ENCODE results near the gene CYP2E1.
"Not testable (repeated sequence)": the region's sequence is repeated elsewhere in the genome, so short reads cannot be mapped to it uniquely, and the experiment has no call there.

CYP2E1 gene

GRCh38 chr10:133526957-133527588, at the start of gene CYP2E1:
Gene CYP2E1 (plus strand): TSS chr10:133527363. CDS start chr10:133527396, 33 bp downstream.
- DNase-seq (ENCODE audit: low read depth in 3 of 3) = no peak

DNA sequence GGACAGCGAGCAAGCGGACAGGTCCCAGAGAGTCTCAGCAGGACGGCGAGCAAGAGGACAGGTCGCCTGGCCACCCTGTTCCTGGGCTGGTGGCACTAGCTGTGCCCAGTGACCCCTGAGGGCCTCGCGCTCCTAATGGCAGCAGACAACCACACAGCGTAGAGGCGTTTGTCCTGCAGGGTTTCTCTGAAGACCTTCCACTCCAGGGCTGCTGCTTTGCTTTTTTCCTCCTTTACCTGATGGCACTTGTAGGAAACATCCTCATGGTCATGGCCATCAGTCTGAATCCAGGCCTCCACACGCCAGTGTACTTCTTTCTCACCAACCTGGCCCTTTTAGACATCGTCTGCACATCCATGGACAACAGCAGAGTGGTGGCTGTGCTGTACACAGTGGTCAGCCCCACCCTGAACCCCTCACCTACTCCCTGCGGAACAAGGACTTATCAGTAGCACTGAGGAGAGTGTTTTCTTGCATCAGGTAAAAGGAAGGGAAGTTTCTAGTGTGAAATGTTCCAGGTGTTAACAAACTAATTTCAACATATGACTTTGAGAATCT, 46.0 kb upstream of the CYP2E1 start:
- no peak for DNase-seq (ENCODE audit: low read depth in 3 of 3)

- no peak for DNase-seq (ENCODE audit: low read depth in 3 of 3)
Measured at GRCh38 chr10:133481657-133482056, 45.5 kb upstream of the CYP2E1 start.

DNA sequence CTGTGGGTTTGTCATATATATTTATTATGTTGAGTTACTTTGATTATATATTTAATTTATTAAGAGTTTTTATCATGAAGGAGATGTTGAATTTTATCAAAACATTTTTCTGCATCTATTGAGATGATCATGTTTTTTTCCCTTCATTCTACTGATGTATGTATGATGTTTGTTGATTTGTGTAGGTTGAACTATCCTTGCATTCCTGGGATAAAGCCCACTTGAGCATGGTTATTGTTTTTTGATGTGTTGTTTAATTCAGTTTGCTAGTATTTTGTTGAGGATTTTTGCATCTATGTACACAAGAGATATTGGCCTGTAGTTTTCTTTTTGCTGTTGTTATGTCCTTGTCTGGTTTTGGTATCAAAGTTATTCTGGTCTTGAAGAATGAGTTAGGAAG, 42.3 kb upstream of the CYP2E1 start:
- no peak for DNase-seq (ENCODE audit: low read depth in 3 of 3)

DNA sequence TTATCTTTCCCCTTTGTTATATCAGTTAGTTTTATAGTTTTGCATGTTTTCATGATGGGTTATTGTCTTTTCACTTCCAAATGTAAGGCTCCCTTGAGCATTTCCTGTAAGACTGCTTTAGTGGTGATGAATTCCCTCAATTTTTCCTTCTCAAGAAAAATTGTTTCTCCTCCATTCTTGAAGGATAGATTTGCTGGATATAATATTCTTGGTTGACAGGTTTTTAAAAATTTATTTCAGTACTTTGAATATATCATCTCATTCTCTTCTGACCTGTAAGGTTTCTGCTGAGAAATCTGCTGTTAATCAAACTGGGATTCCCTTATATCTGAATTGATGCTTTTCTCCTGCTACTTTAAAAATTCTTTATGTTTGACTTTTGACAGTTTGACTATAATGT, 40.1 kb upstream of the CYP2E1 start:
- no peak for DNase-seq (ENCODE audit: low read depth in 3 of 3)

DNA sequence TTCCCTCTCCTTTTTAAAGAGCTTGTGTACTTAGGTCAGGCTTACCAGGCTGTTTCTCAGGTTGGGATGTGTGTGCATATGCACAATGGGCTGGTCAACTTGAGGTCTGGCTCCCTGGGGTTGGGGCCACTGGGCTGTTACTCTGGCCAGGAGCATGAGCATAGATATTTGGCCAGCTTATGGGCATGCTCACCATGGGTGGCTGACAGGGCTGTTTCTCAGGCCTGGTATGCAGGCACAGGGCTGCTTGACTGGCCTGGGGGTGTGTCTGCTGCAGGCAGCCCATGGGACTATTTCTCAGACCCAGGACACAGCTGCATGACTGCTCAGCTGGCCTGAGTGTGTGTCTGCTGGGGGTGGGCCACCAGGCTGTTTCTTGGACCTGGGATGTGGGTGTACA, 38.8 kb upstream of the CYP2E1 start:
- no peak for DNase-seq (ENCODE audit: low read depth in 3 of 3)

DNA sequence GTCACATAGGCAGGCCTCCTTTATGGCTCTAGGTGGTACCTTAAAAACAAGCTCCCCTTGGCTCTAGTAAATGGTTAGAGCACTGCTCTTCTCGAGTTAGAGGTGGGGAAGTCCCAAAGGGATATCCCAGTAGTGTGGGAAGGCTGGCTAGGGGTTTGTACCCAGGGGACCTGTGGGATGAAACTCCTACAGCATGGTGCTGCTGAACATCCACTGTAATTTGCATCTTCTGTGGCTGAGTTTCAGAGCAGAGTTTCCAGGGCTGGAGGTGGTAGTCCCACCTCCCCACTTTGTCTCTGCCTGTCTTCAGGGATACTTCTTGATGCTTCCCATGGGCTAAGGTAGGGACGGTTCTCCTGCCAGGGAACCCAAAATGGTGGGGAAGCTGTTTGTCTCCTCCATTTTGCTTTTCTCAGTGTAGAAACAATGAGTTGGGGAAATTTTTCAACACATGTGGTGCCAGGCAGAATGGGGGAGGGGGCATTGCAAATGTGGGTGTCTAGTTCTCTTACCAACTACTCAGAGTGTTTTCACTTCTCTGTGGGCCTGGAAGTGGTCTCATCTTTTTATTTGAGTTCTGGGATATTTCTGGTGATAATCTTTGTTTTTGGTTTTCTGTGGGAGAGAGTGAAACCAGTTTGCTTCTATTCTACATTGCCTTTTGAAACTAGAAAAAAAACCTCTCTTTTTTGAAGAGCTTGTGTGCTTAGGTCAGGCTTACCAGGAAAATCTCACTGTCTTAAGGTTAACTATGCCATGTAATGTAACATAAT, 37.2 kb upstream of the CYP2E1 start:
- DNase-seq (ENCODE audit: low read depth in 3 of 3) = no peak

DNA sequence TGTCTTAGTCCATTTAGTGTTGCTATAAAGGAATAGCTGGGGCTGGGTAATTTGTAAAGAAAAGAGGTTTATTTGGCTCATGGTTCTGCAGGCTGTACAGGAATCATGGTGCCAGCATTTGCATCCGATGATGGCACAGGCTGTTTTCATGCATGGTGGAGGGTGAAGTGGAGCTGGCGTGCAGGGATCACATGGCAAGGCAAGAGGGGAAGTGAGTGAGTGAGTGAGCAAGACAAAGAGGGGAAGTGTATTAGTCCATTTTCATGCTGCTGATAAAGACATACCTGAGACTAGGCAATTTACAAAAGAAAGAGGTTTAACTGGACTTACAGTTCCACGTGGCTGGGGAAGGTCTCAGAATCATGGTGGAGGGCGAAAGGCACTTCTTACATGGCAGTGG, 33.6 kb upstream of the CYP2E1 start:
- DNase-seq (ENCODE audit: low read depth in 3 of 3) = not testable (repeated sequence)

GRCh38 chr10:133497363-133497762, 29.8 kb upstream of the CYP2E1 start:
- DNase-seq (ENCODE audit: low read depth in 3 of 3) = not testable (repeated sequence)

GRCh38 chr10:133499176-133499575, 28.0 kb upstream of the CYP2E1 start:
- not testable (repeated sequence) for DNase-seq (ENCODE audit: low read depth in 3 of 3)

DNA sequence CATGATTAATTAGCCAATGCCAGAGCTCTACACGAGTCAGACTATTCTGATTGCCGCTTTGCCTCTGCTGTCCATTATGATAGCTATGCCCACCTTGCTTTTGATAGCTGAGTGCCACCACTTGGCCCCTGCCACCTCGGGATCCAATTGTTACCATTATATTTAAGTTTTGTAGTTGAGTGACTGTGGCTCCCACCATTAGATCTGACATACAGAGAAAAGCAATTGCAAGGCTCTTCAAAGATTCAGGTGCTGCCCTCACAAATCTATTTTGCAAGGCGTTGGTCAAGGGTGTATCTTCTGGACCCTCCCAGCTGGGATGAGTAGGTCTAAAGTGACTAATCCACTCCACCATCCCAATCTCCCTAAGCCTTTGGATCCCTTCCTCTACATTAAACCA, 26.3 kb upstream of the CYP2E1 start:
- not testable (repeated sequence) for DNase-seq (ENCODE audit: low read depth in 3 of 3)

DNA sequence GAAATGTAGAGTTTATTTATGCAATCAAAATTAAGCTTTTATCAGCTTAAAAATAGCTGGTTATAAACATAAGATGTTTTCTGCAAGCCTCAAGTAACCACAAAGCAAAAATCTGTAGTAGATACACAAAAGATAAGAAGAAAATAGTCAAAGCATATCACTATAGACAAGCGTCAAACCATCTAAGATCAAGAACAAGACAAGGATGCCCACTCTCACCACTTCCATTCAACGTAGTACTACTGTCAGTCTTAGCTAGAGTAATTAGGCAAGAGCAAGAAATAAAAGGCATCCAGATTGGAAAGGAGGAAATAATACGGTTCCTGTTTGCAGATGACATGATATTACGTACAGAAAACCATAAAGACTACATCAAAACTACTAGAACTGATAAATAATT, 17.5 kb upstream of the CYP2E1 start:
- no peak for DNase-seq (ENCODE audit: low read depth in 3 of 3)

DNA sequence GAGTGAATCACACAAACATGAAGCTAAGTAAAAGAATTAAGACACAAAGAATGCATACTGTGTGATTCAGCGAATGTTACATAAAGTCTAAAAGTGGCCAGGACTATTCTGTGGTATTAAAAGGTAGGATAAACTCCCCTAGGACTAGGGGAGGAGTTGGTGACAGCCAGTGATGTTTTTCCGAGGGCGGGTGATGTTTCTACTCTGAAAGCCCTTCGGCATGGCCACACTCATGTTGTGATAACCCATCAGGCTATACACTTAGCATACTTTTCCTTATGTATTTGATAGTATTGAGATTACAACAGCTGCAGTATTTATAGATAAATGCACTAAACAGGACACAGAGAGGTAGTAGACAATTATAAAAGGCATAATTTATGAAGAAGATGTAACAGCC, 15.8 kb upstream of the CYP2E1 start:
- no peak for DNase-seq (ENCODE audit: low read depth in 3 of 3)

- DNase-seq (ENCODE audit: low read depth in 3 of 3) = no peak
Measured at GRCh38 chr10:133511907-133512528, 15.1 kb upstream of the CYP2E1 start.

GRCh38 chr10:133515471-133515870, 11.7 kb upstream of the CYP2E1 start:
- DNase-seq (ENCODE audit: low read depth in 3 of 3) = no peak

- DNase-seq (ENCODE audit: low read depth in 3 of 3) = no peak
Measured at GRCh38 chr10:133516057-133516456, 11.1 kb upstream of the CYP2E1 start.

DNA sequence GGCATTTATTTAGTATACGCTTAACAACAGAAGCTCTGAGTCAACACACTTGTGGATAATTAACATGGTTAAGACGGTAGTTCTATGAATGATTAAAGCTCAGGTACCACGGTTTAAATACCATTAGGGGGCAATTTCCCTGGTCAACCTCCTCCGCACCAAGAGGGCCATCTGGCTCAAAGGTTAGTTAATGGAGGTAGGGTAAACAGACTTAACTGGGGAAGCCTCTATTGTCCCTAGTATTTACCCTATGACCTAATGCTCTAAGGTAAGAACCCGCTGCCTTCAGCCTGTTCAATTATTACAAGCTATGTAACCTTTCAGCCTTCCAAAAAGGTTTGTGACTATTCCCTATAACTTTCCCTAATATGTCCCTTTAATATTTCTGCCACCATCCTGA, 8.6 kb upstream of the CYP2E1 start:
- not testable (repeated sequence) for DNase-seq (ENCODE audit: low read depth in 3 of 3)

DNA sequence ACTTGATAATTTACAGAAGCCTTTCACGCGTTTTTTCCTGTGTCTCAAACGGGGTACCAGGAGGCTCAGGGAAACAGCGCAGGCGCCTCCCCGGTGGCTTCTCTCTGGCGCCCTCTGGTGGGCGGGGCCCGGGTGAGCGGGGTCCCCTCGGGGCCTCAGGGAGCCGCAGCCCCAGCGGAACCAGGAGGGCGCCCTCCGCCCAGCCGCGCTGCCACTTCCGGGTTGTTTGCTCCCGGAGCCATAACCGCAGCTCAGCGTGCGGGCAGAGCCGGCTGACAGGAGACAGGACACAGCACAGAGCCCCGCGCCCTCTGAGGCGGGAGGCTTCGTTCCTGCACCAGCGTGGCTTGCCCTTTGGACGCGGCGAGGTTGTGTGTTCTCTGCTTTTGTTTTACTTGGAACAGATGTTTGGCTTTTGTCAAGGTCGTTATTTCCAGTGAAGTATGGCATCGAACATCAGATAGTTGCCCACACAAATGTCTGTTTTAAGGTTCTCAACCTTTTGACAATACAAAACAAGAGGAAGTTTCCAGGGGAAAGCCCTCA, 6.9 kb upstream of the CYP2E1 start:
- peak; percentile 87 to 93 (median 91) for DNase-seq (ENCODE audit: low read depth in 3 of 3)

DNA sequence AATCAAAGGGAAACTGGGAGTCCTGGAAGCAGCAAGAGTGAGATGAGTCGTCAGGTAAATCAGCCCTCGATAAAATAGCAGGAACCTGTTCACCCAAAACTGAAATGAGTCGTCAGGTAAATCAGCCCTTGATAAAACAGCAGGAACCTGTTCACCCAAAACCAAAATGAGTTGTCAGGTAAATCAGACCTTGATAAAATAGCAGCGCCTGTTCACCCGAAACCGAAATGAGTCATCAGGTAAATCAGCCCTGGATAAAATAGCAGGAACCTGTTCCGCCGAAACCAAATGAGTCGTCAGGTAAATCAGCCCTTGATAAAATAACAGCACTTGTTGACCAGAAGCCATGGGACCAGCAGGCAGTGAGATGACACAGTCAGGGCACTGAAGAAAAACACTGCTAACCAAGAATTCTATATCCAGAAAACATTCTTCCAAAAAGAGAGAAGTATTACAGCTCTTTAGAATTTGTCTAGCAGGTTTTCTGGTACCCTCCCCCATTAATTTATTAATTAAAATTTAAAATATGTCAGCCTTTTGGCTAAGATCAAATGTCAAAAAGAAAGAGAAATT, 3.4 kb upstream of the CYP2E1 start:
- no peak for DNase-seq (ENCODE audit: low read depth in 3 of 3)

GRCh38 chr10:133525444-133525843, 1.7 kb upstream of the CYP2E1 start:
- DNase-seq (ENCODE audit: low read depth in 3 of 3) = no peak

DNA sequence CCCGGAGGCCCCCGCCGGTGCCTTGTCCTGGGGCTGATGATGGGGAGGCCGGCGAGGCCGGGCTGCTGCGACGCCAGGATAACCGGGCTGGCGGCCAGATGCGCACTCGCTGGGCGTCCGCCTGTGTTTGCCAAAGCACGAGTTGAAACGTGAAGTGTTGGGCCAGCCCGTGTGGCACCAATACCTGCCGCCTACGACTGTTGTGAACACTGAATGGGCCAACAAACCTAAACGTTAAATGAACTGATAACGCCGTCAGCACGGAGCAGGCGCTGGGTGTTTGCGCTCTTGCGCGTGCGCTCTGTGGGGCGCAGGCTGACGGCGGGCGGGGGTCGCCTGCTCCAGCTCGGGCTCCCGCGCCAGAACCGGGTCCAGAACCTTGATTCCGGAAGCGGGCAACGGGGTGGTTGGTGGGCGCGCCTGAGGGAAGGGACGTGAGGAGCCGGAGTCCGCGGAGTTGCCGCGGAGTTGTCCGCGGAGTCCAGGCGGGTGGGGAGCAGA, 658 bp downstream of the CYP2E1 start:
- DNase-seq (ENCODE audit: low read depth in 3 of 3) = no peak

All from stimulated activated CD4-positive, alpha-beta T cell treated with anti-CD3 and anti-CD28 coated beads, TNF-alpha, amount 100 ng/mL, for 24 hours (primary cell).